Measurements from ENCODE around the gene COL8A1.
"Not testable (repeated sequence)": the region's sequence is repeated elsewhere in the genome, so short reads cannot be mapped to it uniquely, and the experiment has no call there.

COL8A1 gene

GRCh38 chr3:99817047-99817436 lies 178.6 kb downstream of the COL8A1 start:
- DNase-seq: no peak

- peak; percentile 80 to 95 (median 91) for DNase-seq
Observed at GRCh38 chr3:99817437-99818240, 179.2 kb downstream of the COL8A1 start, which contains the start of gene CMSS1. Gene CMSS1 (plus strand): TSS chr3:99817862.

DNA sequence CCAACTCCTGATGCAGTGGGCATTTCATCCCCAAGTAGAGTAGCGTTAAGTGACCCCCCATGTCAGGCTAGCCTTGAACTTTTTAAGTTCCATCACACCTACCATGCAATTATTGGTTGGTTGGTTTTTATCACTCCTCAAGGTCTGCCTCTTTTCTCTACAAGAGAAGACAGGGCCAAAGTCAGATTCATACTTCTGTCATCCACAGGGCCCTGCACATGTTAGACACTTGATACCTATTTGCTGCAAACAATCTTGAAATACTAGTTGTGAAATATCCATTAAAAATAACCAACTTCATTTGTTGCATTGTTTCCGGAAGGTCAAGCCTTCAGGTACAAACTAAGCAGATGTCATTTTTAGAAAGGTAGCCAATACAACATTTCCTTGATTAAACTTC lies 180.4 kb downstream of the COL8A1 start:
- DNase-seq: no peak

GRCh38 chr3:99823723-99824711 lies 185.6 kb downstream of the COL8A1 start:
- DNase-seq: no peak

DNA sequence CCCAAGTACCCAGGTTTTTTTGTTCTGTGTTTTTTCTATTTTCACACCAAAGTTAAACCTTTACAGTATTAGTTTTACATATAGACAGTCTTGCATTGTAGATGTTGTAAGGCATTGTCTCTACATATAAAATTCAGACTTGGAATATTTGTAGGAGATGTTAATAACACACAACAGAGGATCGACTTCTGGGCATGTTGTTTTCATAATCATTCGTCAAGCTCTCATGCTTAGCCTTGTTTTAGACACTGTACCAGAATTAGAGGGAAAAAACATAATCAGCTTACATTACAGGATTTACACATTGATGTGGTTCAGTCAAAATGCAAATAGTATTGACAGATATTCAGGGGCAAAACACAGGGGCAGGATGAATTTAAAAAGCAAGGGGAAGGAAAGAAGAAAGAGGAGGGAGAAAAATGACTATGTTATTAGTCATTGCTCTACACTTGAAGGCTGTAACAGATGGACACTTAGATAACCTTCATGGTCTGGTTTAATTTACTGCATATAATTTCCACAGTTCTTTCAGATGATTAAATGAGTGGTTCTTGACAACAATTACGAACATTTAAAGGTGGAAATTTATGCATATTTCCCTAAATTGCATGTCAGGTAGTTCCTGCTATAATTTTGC lies 186.7 kb downstream of the COL8A1 start:
- no peak for DNase-seq

- DNase-seq: no peak
Observed at GRCh38 chr3:99829844-99830243, 191.4 kb downstream of the COL8A1 start.

GRCh38 chr3:99833617-99834205 lies 195.3 kb downstream of the COL8A1 start:
- no peak for DNase-seq

DNA sequence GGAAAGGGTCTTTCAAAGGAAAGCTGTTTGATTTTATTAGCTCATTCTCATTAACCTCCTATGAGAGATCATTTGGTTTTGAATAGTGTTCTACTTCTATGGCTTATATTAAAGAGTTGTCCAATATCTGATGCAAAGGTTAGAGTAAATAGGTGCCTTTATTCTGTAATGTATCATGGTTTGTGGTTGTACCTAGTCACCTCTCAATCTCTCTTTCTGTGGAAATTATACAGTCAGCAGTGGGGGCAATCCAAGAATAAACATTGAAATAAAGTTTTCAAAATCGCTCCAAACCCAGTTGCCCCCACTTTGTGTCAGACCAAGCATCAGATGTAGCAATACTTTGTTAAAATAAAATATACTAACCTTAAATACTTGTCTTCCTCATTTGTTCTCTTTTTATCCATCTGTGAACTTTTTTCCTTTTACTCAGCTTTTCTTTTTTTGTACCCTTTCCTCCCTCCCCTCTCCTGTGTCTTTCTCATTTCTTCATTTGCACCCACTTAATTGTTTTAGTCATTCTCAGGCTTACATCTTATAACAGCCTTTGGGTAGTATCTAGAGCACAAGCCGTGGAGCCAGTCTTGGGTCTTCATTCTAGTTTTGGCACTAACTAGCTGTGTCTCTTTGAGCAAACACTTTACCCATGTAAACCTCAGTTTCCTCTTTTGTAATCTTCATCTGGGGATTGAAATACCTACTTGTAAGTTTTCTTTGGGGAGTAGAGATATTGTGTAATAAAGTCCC lies 196.0 kb downstream of the COL8A1 start:
- DNase-seq: no peak

- DNase-seq: no peak
Observed at GRCh38 chr3:99836681-99837080, 198.3 kb downstream of the COL8A1 start.

DNA sequence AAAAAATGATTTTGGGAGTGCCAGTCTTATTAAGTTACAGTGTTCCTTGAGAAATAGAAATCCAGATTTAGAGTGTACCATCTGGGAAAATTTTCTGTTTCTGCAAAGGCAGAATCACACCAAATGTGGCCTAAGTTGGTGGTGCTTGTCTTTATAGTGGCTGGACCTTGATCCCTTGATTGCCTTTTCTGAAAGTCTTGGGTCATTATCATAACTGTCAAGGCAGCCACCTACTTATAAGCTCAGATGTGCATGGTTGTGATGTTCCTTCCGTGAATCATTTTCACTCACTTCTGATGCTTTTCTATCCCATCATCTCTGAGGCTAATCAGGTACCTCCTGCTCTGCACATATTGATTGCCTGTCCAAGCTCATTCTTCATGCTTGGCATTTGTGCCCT lies 199.3 kb downstream of the COL8A1 start:
- DNase-seq: no peak

DNA sequence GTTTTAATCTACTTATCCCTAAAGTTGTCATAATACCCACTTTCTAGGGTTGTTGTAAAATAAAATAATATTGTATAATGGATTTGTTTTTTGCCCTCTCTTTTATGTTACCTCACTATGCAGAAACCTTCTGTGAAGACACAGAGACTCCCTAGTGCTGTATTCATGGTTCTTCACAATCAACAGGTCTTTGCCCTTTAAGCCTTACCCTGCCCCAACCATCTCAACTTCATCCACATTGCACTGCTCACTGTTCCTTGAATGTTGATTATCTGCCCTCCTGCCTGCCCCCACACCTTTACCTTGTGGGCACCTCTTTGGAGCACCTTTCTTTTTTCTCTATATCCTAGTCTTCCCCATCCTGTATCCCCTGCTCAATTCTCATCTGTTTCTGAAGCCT lies 200.4 kb downstream of the COL8A1 start:
- no peak for DNase-seq

DNA sequence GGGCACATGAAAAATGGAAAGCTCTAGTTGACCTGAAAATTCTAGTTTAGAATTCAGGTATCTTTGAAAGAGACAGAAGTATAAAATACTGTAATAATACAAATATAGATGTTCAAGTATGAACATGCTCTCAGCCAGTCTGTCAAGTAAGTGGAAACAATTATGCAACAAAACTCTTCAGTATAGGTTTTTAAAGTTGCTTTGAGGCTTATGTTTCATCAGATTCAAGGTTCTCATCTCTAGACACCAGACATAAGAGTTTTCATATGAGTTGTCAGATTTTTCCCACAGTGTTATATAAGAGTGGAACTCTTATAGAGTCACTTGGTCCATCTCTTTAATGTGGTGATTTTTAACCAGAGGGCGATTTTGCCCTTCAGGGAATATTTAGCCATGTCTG lies 201.2 kb downstream of the COL8A1 start:
- no peak for DNase-seq

DNA sequence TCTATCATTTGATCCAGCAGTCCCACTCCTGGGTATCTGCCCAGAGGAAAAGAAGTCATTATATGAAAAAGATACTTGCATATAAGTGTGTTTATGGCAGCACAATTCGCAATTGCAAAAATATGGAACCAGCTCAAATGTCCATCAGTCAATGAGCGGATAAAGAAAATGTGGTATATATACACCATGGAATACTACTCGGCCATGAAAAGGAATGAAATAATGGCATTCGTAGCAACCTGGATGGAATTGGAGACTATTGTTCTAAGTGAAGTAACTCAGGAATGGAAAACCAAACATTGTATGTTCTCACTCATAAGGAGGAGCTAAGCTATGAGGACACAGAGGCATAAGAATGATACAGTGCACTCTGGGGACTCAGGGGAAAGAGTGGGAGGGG lies 203.6 kb downstream of the COL8A1 start:
- DNase-seq: not testable (repeated sequence)

DNA sequence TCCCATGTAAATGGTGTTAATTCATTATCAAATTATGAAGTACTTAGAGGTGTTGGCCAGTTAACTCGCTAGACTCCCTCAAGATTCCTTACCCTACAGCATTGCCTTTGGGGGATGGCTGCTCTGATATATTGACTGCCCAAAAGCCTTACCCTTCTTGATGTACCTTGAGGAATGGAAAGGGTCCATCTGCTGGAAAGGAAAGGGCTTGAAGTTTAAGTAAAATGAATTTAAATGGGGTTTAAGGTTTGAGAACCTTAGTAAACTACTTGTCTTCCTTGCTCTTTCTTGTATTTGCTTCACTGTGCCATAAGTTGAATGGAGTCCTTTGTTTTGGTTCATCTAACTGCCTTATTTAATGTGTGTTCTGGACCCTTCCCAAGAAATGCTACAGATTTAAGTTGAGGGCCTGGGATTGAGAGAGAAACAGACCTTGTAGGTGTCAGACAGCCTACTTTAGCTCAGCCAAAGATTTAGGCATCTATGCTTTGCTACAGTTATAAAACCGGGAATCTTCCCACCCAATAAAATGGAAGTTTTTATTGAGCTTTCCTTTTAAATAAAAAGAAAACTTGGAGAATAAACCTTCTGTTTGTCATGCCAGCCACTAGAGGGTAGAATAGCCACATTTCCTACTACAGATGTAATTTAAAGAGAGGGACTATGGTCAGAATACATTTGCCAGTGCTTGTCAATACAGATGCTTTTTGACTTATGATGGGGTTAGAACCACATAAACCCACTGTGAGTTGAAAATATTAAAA lies 204.6 kb downstream of the COL8A1 start:
- DNase-seq: no peak

DNA sequence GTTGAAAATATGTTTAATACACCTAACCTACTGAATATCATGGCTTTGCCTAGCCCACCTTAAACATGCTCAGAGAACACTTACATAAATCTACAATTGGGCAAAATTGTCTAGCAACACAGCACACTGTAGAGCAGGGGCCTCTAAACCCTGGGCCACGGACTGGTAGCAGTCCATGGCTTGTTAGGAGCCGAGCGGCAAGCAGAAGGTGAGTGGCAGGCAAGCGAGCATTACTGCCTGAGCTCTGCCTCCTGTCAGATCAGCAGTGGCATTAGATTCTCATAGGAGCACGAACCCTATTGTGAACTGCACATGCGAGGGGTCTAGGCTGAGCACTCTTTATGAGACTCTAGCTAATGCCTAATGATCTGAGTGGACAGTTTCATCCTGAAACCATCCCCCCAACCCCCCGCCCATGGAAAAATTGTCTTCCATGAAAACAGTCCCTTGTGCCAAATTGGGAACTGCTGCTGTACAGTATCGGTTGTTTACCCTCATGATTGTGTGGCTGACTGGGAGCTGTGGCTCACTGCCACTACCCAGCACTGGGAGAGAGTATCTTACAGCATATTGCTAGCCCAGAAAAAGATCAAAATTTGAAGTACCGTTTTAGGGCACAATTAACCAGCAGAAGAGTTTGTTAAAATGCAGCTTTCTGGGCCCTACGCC lies 205.3 kb downstream of the COL8A1 start:
- no peak for DNase-seq

DNA sequence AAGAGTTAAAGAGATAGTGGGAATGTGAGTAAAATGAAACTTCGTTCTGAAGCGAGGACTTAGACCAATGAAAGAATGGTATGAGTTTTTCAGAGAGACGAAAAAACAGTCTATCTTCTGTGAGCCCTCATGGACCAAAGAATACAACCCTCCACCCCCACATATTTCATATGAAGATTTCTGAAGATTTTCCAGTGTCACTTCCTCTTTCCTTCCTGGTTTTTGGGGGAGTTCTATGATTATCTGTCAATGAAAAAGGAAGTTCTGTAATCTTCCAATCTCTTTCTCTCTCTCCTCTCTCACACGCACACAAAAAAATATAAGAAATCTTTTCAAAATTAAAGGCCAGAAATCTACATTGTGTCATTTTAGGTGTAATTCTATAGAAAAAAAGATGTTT lies 206.9 kb downstream of the COL8A1 start:
- no peak for DNase-seq

GRCh38 chr3:99845999-99846398 lies 207.6 kb downstream of the COL8A1 start:
- no peak for DNase-seq

- DNase-seq: no peak
Observed at GRCh38 chr3:99846477-99847160, 208.2 kb downstream of the COL8A1 start.

- DNase-seq: no peak
Observed at GRCh38 chr3:99848433-99848832, 210.0 kb downstream of the COL8A1 start.
